RKO (cell line): ENCODE measurements around the gene LRRC17.
A peak's percentile ranks its signal among the peaks of the same experiment; 100 is the strongest.
"Not testable (repeated sequence)": the region's sequence is repeated elsewhere in the genome, so short reads cannot be mapped to it uniquely, and the experiment has no call there.

ENCODE experiments used
- DNase-seq: peaks from one replicate; pipeline ENCODE4 v3.0.0-alpha.2; 2016; ENCODE audit warnings: low spot score

The LRRC17 gene

GRCh38 chr7:102942181-102942866, 29.5 kb downstream of the LRRC17 start:
- no peak for DNase-seq

- no peak for DNase-seq
Measured at GRCh38 chr7:102942868-102943267, 30.1 kb downstream of the LRRC17 start.

- DNase-seq: no peak
Measured at GRCh38 chr7:102943423-102944169, 30.8 kb downstream of the LRRC17 start.

GRCh38 chr7:102944241-102944640, 31.4 kb downstream of the LRRC17 start:
- no peak for DNase-seq

- DNase-seq: no peak
Measured at GRCh38 chr7:102951839-102952238, 39.0 kb downstream of the LRRC17 start.

- DNase-seq: no peak
Measured at GRCh38 chr7:102953406-102953805, 40.6 kb downstream of the LRRC17 start.

GRCh38 chr7:102954359-102954758, 41.6 kb downstream of the LRRC17 start:
- DNase-seq: not testable (repeated sequence)

- DNase-seq: not testable (repeated sequence)
Measured at GRCh38 chr7:102958004-102958403, 45.2 kb downstream of the LRRC17 start.

GRCh38 chr7:102961993-102962392, 49.2 kb downstream of the LRRC17 start:
- not testable (repeated sequence) for DNase-seq

GRCh38 chr7:102966465-102966864, 53.7 kb downstream of the LRRC17 start:
- DNase-seq: no peak

GRCh38 chr7:102967798-102968197, 55.0 kb downstream of the LRRC17 start:
- DNase-seq: peak; percentile 31

- DNase-seq: no peak
Measured at GRCh38 chr7:102973096-102973802, 60.4 kb downstream of the LRRC17 start.

- DNase-seq: no peak
Measured at GRCh38 chr7:102974366-102975236, 61.8 kb downstream of the LRRC17 start.

GRCh38 chr7:102975854-102976253, 63.1 kb downstream of the LRRC17 start:
- DNase-seq: no peak

GRCh38 chr7:102976493-102976892, 63.7 kb downstream of the LRRC17 start:
- no peak for DNase-seq

GRCh38 chr7:102977586-102977985, 64.8 kb downstream of the LRRC17 start:
- DNase-seq: not testable (repeated sequence)

- peak; percentile 34 for DNase-seq
Measured at GRCh38 chr7:102978284-102978683, 65.5 kb downstream of the LRRC17 start.

GRCh38 chr7:102979670-102980069, 66.9 kb downstream of the LRRC17 start:
- DNase-seq: no peak

- no peak for DNase-seq
Measured at GRCh38 chr7:102981451-102981850, 68.7 kb downstream of the LRRC17 start.

GRCh38 chr7:102982235-102982634, 69.4 kb downstream of the LRRC17 start:
- DNase-seq: no peak

GRCh38 chr7:102983602-102984001, 70.8 kb downstream of the LRRC17 start:
- DNase-seq: no peak
